PFSK-1 (cell line): ENCODE data around the gene STK32B.

Source experiments
- FOXP2 ChIP-seq: optimal IDR thresholded peaks from 2 replicates; pipeline ENCODE3; 2011; ENCODE audit warnings: borderline replicate concordance, control low read depth, inconsistent platforms; ENCODE audit not compliant: insufficient read depth; ENCODE audit errors: extremely low read length, extremely low read depth
- POLR2AphosphoS5 ChIP-seq: IDR thresholded peaks from 2 replicates; pipeline ENCODE4 v1.6.1; 2012; ENCODE audit warnings: low read depth, mild to moderate bottlenecking, control low read depth, low read length, moderate library complexity
- REST ChIP-seq, 2 experiments: IDR thresholded peaks; 2 replicates each; pipeline versions ENCODE4 v1.6.1 to v1.8.0; 2011 to 2012; ENCODE audit warnings: low read depth in 2 of 2, low read length in 2 of 2, control low read depth in 1 of 2, inconsistent platforms in 1 of 2, mild to moderate bottlenecking in 1 of 2, moderate library complexity in 1 of 2; ENCODE audit not compliant: insufficient read depth in 1 of 2
- SIN3A ChIP-seq: IDR thresholded peaks from 2 replicates; pipeline ENCODE4 v1.6.1; 2012; ENCODE audit warnings: mild to moderate bottlenecking, low read length, moderate library complexity, borderline replicate concordance; ENCODE audit not compliant: insufficient read depth
- TAF1 ChIP-seq: IDR thresholded peaks from 2 replicates; pipeline ENCODE4 v1.6.1; 2012; ENCODE audit warnings: low read length, control low read depth, borderline replicate concordance; ENCODE audit not compliant: insufficient read depth

The STK32B gene

GRCh38 chr4:5209862-5210261, 158.6 kb downstream of the STK32B start:
- TF ChIP-seq FOXP2 (no peak), REST (IDR thresholded peaks at IDR 0.05; ENCODE audit: insufficient read depth in 1 of 2, low read depth in 2 of 2, low read length in 2 of 2) (no peak), TAF1 (no peak), POLR2AphosphoS5 (no peak), SIN3A (no peak)

GRCh38 chr4:5211282-5211839, 160.1 kb downstream of the STK32B start:
- TF ChIP-seq FOXP2 (no peak), REST (IDR thresholded peaks at IDR 0.05; ENCODE audit: insufficient read depth in 1 of 2, low read depth in 2 of 2, low read length in 2 of 2) (no peak), SIN3A (no peak), TAF1 (no peak), POLR2AphosphoS5 (no peak)

- no peak for TF ChIP-seq POLR2AphosphoS5
- TF ChIP-seq FOXP2 = no peak
- TF ChIP-seq REST (IDR thresholded peaks at IDR 0.05; ENCODE audit: insufficient read depth in 1 of 2, low read depth in 2 of 2, low read length in 2 of 2) = no peak
- TF ChIP-seq SIN3A = no peak
- TF ChIP-seq TAF1 = no peak
These were observed 161.2 kb downstream of the STK32B start for GRCh38 chr4:5212255-5213013.

- no peak for TF ChIP-seq TAF1
These were observed 161.9 kb downstream of the STK32B start for GRCh38 chr4:5213087-5213595.

- TF ChIP-seq POLR2AphosphoS5 (no peak), REST (IDR thresholded peaks at IDR 0.05; ENCODE audit: insufficient read depth in 1 of 2, low read depth in 2 of 2, low read length in 2 of 2) (no peak), TAF1 (no peak), FOXP2 (no peak), SIN3A (no peak)
These were observed 164.0 kb downstream of the STK32B start for GRCh38 chr4:5215321-5215720.
